ENCODE data around the gene CRTAP. TPM values are rescaled to one million over a fixed set of nuclear protein-coding genes. Genes with fewer than 3 reads are reported as not detected.
A peak's percentile ranks its signal among the peaks of the same experiment; 100 is the strongest.

CRTAP gene
- polyA plus RNA-seq, 3 donors, result 134 to 321 (median 317) TPM

- peaks cover 0 to 2% (median 1%) of the 10 kb centered on the region in 3 donors for H3K27me3 Mint-ChIP-seq (ENCODE audit: low read depth in 3 of 3)
- no CpG with 5 or more reads among the region's 8 CpGs for WGBS (ENCODE audit: insufficient coverage)
- Histone ChIP-seq H4K20me1 (ENCODE audit: insufficient read depth, low read length) (peaks cover 6% of the 10 kb centered on the region), H2AFZ (ENCODE audit: insufficient read depth, low read depth, low read length, poor library complexity, severe bottlenecking) (no peak overlapping the region), H3K4me3 (replicated peaks in 1 of 3; ENCODE audit: low read depth in 2 of 3, low read length in 3 of 3) (peak overlapping the region in 1 of 3 experiments; percentile 15), H3K27ac (ENCODE audit: low read depth in 1 of 2, low read length in 2 of 2) (peak overlapping the region in 1 of 2 donors; percentile 38), H3K4me1 (ENCODE audit: control insufficient read depth in 1 of 2, insufficient read depth in 2 of 2, low read length in 2 of 2) (peaks cover 52 to 68% of the 10 kb centered on the region in 2 donors), H3K36me3 (replicated peaks in 1 of 2; ENCODE audit: control insufficient read depth in 1 of 2, insufficient read depth in 2 of 2, low read length in 2 of 2) (no peaks in the 10 kb centered on the region), H3K79me2 (ENCODE audit: insufficient read depth, low read length) (peaks cover 21% of the 10 kb centered on the region), H3K9ac (ENCODE audit: insufficient read depth, low read length, poor library complexity, severe bottlenecking) (no peak overlapping the region), H3K4me2 (replicated peaks; ENCODE audit: extremely low read depth, low read length, poor library complexity, severe bottlenecking) (peak overlapping the region; percentile 21), H3K27me3 (ENCODE audit: control insufficient read depth in 2 of 2, insufficient read depth in 2 of 2, low read length in 2 of 2) (no peaks in the 10 kb centered on the region), H3K9me3 (replicated peaks in 1 of 2; ENCODE audit: control insufficient read depth in 1 of 2, insufficient read depth in 1 of 2, low read length in 2 of 2) (no peaks in the 10 kb centered on the region)
- no peaks in the 10 kb centered on the region for H3K36me3 Mint-ChIP-seq
- no peak overlapping the region for H3K4me3 Mint-ChIP-seq
- DNase-seq, result no peak
- no peak for TF ChIP-seq CTCF (IDR thresholded peaks at IDR 0.05)
- peak overlapping the region; percentile 3 to 88 (median 73) for H3K27ac Mint-ChIP-seq
- intact Hi-C loops (cut with micrococcal nuclease), result loop anchor here in 1 of 2 donors (10.0 kb wide), 1 partner anchor 323 kb away; no protein-coding TSS in a partner anchor
- H3K4me1 Mint-ChIP-seq, result peaks cover 55% of the 10 kb centered on the region
- H3K9me3 Mint-ChIP-seq, result no peaks in the 10 kb centered on the region
These were observed 2.2 kb upstream of the CRTAP start for GRCh38 chr3:33111581-33111980.

- peak overlapping the region; percentile 88 to 98 (median 94) for H3K27ac Mint-ChIP-seq
- H3K9me3 ChIP-seq (replicated peaks in 1 of 2; ENCODE audit: control insufficient read depth in 1 of 2, insufficient read depth in 1 of 2, low read length in 2 of 2), result no peaks in the 10 kb centered on the region
- WGBS (ENCODE audit: insufficient coverage), result 43% methylated on average over 7 of the region's 14 CpGs
- no peaks in the 10 kb centered on the region for H3K27me3 Mint-ChIP-seq (ENCODE audit: low read depth in 3 of 3)
- peak overlapping the region; percentile 82 for H3K9ac ChIP-seq (ENCODE audit: insufficient read depth, low read length, poor library complexity, severe bottlenecking)
- peak overlapping the region; percentile 96 for H2AFZ ChIP-seq (ENCODE audit: insufficient read depth, low read depth, low read length, poor library complexity, severe bottlenecking)
- no peaks in the 10 kb centered on the region for H3K27me3 ChIP-seq (ENCODE audit: control insufficient read depth in 2 of 2, insufficient read depth in 2 of 2, low read length in 2 of 2)
- H3K36me3 ChIP-seq (replicated peaks in 1 of 2; ENCODE audit: control insufficient read depth in 1 of 2, insufficient read depth in 2 of 2, low read length in 2 of 2), result peaks cover 9 to 26% of the 10 kb centered on the region in 2 donors
- H3K4me1 ChIP-seq (ENCODE audit: control insufficient read depth in 1 of 2, insufficient read depth in 2 of 2, low read length in 2 of 2), result peaks cover 54 to 69% of the 10 kb centered on the region in 2 donors
- no peak for TF ChIP-seq CTCF (IDR thresholded peaks at IDR 0.05)
- intact Hi-C loops (cut with micrococcal nuclease), result loop anchor here (2.0 to 10.0 kb wide), 2 partner anchors 18 to 320 kb away; partner anchors contain the start of genes GLB1 (in 1 of the 2) and TMPPE (in 1 of the 2)
- peaks cover 51% of the 10 kb centered on the region for H3K79me2 ChIP-seq (ENCODE audit: insufficient read depth, low read length)
- H3K27ac ChIP-seq (ENCODE audit: low read depth in 1 of 2, low read length in 2 of 2), result peak overlapping the region; percentile 86 to 91
- DNase-seq, result no peak
- peaks cover 71% of the 10 kb centered on the region for H3K4me1 Mint-ChIP-seq
- H3K36me3 Mint-ChIP-seq, result peaks cover 22 to 26% of the 10 kb centered on the region in 2 donors
- no peaks in the 10 kb centered on the region for H3K9me3 Mint-ChIP-seq
- H4K20me1 ChIP-seq (ENCODE audit: insufficient read depth, low read length), result peaks cover 34% of the 10 kb centered on the region
- H3K4me3 Mint-ChIP-seq, result peak overlapping the region; percentile 80 to 90
- peak overlapping the region; percentile 98 for H3K4me2 ChIP-seq (replicated peaks; ENCODE audit: extremely low read depth, low read length, poor library complexity, severe bottlenecking)
- H3K4me3 ChIP-seq (replicated peaks in 1 of 3; ENCODE audit: low read depth in 2 of 3, low read length in 3 of 3), result peak overlapping the region; percentile 46 to 89 (median 84)
These were observed 809 bp downstream of the CRTAP start for GRCh38 chr3:33114622-33115023.

Measured in CD14-positive monocyte (primary cell).